Gastroesophageal sphincter (tissue), 3 donors: ENCODE data around the gene HNRNPM.

ENCODE experiments used
- POLR2A ChIP-seq, 2 donors: fragments of 450-650 bp; IDR thresholded peaks; one replicate each; pipeline ENCODE4 v1.6.1; 2017; ENCODE audit warnings: antibody characterized with exemption in 2 of 2, mild to moderate bottlenecking in 2 of 2, moderate library complexity in 1 of 2
- TF ChIP-seq, protein P1 (sequence below), 4 experiments: fragments of 200-600 bp in 2 of 4; fragments of 450-650 bp in 2 of 4; sonication (generic) in 1 of 4; IDR thresholded peaks; one replicate each; pipeline ENCODE4 v1.5.1; 2017 to 2019; ENCODE audit warnings: antibody characterized with exemption in 4 of 4, mild to moderate bottlenecking in 2 of 4, moderate library complexity in 2 of 4

- TF ChIP-seq, protein P1, sequence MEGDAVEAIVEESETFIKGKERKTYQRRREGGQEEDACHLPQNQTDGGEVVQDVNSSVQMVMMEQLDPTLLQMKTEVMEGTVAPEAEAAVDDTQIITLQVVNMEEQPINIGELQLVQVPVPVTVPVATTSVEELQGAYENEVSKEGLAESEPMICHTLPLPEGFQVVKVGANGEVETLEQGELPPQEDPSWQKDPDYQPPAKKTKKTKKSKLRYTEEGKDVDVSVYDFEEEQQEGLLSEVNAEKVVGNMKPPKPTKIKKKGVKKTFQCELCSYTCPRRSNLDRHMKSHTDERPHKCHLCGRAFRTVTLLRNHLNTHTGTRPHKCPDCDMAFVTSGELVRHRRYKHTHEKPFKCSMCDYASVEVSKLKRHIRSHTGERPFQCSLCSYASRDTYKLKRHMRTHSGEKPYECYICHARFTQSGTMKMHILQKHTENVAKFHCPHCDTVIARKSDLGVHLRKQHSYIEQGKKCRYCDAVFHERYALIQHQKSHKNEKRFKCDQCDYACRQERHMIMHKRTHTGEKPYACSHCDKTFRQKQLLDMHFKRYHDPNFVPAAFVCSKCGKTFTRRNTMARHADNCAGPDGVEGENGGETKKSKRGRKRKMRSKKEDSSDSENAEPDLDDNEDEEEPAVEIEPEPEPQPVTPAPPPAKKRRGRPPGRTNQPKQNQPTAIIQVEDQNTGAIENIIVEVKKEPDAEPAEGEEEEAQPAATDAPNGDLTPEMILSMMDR (IDR thresholded peaks at IDR 0.05), result no peak
- no peak for TF ChIP-seq POLR2A (IDR thresholded peaks at IDR 0.05)
Observed at GRCh38 chr19:8455018-8455417, 10.2 kb downstream of the HNRNPM start.
